CD4-positive, CD25-positive, alpha-beta regulatory T cell (primary cell): Measurements from ENCODE around the gene MKNK1. TPM values are rescaled to one million over a fixed set of nuclear protein-coding genes. Genes with fewer than 3 reads are reported as not detected.

Experiments
- ATAC-seq, 2 donors: fragments of 150-1000 bp; cut with Tn5 transposase; one replicate each; pipeline ENCODE4 v1.10.0; 2021; ENCODE audit warnings: low read depth in 2 of 2, moderate number of reproducible peaks in 2 of 2, moderate library complexity in 1 of 2
- DNase-seq, 3 donors: peaks; one replicate each; pipeline versions ENCODE4 v3.0.0 to v3.0.0-alpha.2; 2012 to 2022; ENCODE audit warnings: mixed read lengths in 1 of 3
- H3K27ac ChIP-seq: one replicate; pipeline ENCODE4 v1.7.0; 2013; ENCODE audit warnings: mild to moderate bottlenecking, low read length; ENCODE audit not compliant: insufficient read depth, poor library complexity, severe bottlenecking
- H3K27me3 ChIP-seq: one replicate; pipeline ENCODE4 v1.7.0; 2013; ENCODE audit warnings: low read length; ENCODE audit not compliant: control insufficient read depth, insufficient read depth
- H3K36me3 ChIP-seq: one replicate; pipeline ENCODE4 v1.7.0; 2013; ENCODE audit warnings: mild to moderate bottlenecking, low read length, moderate library complexity; ENCODE audit not compliant: control insufficient read depth, insufficient read depth
- H3K4me1 ChIP-seq: 2 replicates; pipeline ENCODE4 v1.7.0; 2013; ENCODE audit warnings: mild to moderate bottlenecking, low read length; ENCODE audit not compliant: insufficient read depth, control insufficient read depth, poor library complexity, severe bottlenecking
- H3K4me3 ChIP-seq: one replicate; pipeline ENCODE4 v1.7.0; 2013; ENCODE audit warnings: low read depth, mild to moderate bottlenecking, low read length, moderate library complexity
- H3K9me3 ChIP-seq, 2 experiments: 1 replicate in 1 of 2; 2 replicates in 1 of 2; pipeline ENCODE4 v1.7.0; 2013; ENCODE audit warnings: low read length in 2 of 2, mild to moderate bottlenecking in 1 of 2, moderate library complexity in 1 of 2; ENCODE audit not compliant: control insufficient read depth in 2 of 2
- H3K27ac Mint-ChIP-seq, 3 donors: one replicate each; pipeline ENCODE4 v1.8.0; 2020 to 2022; ENCODE audit warnings: mild to moderate bottlenecking in 3 of 3, mixed read lengths in 3 of 3, moderate library complexity in 2 of 3
- H3K27me3 Mint-ChIP-seq: one replicate; pipeline ENCODE4 v1.8.0; 2022; ENCODE audit warnings: mild to moderate bottlenecking, mixed read lengths
- H3K36me3 Mint-ChIP-seq: one replicate; pipeline ENCODE4 v1.8.0; 2020; ENCODE audit warnings: mixed read lengths
- H3K4me1 Mint-ChIP-seq, 4 donors: one replicate each; pipeline ENCODE4 v1.8.0; 2020 to 2022; ENCODE audit warnings: mixed read lengths in 4 of 4, mild to moderate bottlenecking in 1 of 4
- H3K4me3 Mint-ChIP-seq, 4 donors: one replicate each; pipeline ENCODE4 v1.8.0; 2020 to 2022; ENCODE audit warnings: mild to moderate bottlenecking in 4 of 4, mixed read lengths in 4 of 4, moderate library complexity in 3 of 4
- H3K9me3 Mint-ChIP-seq, 7 donors: one replicate each; pipeline ENCODE4 v1.8.0; 2020 to 2022; ENCODE audit warnings: mixed read lengths in 7 of 7, mild to moderate bottlenecking in 3 of 7, moderate library complexity in 2 of 7
- polyA plus RNA-seq, 4 donors: library from polyadenylated mRNA; unstranded; fragments of 300-500 nt; fragmentation: Illumina TruSeq; gene quantifications; one replicate each; pipeline ENCODE4 v1.2.3, GENCODE V29; 2021
- total RNA-seq: library from RNA; stranded (reverse); gene quantifications from one replicate; pipeline ENCODE4 v1.2.3, GENCODE V29; 2022

The MKNK1 gene
- total and polyA plus RNA-seq, 5 donors from 2014 or later = 15.8 to 45.0 (median 16.8) TPM

DNA sequence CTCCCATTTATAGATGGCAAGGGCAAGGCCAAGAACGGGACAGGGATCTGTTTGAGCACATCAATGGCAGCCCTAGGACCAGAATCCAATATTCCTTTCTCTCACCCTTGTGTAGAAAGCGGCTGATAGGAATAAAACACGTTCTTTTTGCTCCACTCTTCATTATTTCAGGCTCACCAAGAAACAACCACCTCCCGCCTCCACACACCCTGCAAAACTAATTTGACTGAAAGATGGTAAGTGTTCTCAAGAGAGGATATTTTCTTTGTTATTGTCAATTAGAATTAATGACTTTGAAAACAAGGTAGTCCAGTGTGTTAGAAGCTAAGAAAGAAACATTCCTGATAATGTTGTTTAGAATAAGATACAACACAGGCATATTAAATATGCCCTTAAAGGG is 40.7 kb downstream of the MKNK1 start:
- no peak overlapping the region for H3K27ac ChIP-seq
- H3K27me3 ChIP-seq = no peaks in the 10 kb centered on the region
- no peak overlapping the region for H3K4me3 Mint-ChIP-seq
- peaks cover 49% of the 10 kb centered on the region for H3K36me3 ChIP-seq
- no peak for ATAC-seq
- H3K36me3 Mint-ChIP-seq = peaks cover 45% of the 10 kb centered on the region
- H3K4me1 ChIP-seq = no peaks in the 10 kb centered on the region
- H3K4me1 Mint-ChIP-seq = no peaks in the 10 kb centered on the region
- H3K9me3 Mint-ChIP-seq = no peaks in the 10 kb centered on the region
- no peaks in the 10 kb centered on the region for H3K27me3 Mint-ChIP-seq
- no peak for DNase-seq
- no peaks in the 10 kb centered on the region for H3K9me3 ChIP-seq
- H3K4me3 ChIP-seq = no peak overlapping the region
- H3K27ac Mint-ChIP-seq = no peak overlapping the region

DNA sequence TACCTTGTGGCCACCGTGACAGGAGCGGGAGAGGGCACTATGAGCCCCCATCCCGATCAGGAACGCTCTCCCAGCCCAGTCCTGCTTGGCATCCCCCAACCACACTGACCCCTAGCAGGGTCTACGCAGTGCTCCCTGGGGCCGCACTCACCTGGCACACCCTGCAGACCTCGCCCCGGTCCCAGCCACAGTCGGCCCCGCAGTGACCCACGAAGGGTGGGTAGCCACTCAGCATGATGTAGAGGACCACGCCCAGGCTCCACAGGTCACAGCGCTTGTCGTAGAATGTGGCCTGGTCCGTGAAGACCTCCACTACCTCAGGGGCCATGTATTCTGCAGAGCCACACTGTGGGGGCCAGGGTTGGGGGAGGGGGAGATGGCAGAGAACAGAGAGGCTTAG is 41.6 kb downstream of the MKNK1 start:
- Histone ChIP-seq H3K9me3 (no peaks in the 10 kb centered on the region), H3K4me3 (no peak overlapping the region), H3K4me1 (no peaks in the 10 kb centered on the region), H3K27me3 (no peaks in the 10 kb centered on the region), H3K36me3 (peaks cover 47% of the 10 kb centered on the region), H3K27ac (no peak overlapping the region)
- no peak for ATAC-seq
- H3K27me3 Mint-ChIP-seq = no peaks in the 10 kb centered on the region
- H3K27ac Mint-ChIP-seq = no peak overlapping the region
- H3K4me3 Mint-ChIP-seq = no peak overlapping the region
- DNase-seq = no peak
- no peaks in the 10 kb centered on the region for H3K4me1 Mint-ChIP-seq
- peaks cover 41% of the 10 kb centered on the region for H3K36me3 Mint-ChIP-seq
- H3K9me3 Mint-ChIP-seq = no peaks in the 10 kb centered on the region

DNA sequence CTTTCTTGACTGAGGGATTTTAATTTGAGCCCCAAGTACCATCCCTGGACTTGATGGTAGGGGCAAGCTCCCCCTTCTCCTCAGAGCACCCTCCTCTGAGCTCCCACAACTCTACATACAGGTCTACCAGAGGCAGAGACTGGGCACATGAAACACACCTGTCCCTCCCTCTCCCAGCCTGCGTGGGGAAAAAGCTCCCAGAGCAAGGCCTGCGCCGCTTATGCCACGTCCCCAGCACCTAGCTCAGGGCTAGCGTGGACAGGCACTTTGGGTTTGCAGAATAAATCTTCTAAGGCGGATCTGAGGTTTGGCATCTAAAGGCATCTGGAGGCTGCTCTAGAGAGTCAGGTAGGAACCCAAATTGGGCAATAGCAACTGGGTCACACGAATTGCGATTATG is 45.1 kb downstream of the MKNK1 start:
- no peak overlapping the region for H3K27ac Mint-ChIP-seq
- H3K4me3 Mint-ChIP-seq = no peak overlapping the region
- H3K4me1 ChIP-seq = no peaks in the 10 kb centered on the region
- no peaks in the 10 kb centered on the region for H3K9me3 Mint-ChIP-seq
- H3K4me1 Mint-ChIP-seq = no peaks in the 10 kb centered on the region
- ATAC-seq (no peak), DNase-seq (no peak)
- peaks cover 27% of the 10 kb centered on the region for H3K36me3 ChIP-seq
- no peak overlapping the region for H3K4me3 ChIP-seq
- no peaks in the 10 kb centered on the region for H3K9me3 ChIP-seq
- H3K36me3 Mint-ChIP-seq = peaks cover 23% of the 10 kb centered on the region
- H3K27me3 ChIP-seq = no peaks in the 10 kb centered on the region
- no peaks in the 10 kb centered on the region for H3K27me3 Mint-ChIP-seq
- no peak overlapping the region for H3K27ac ChIP-seq

DNA sequence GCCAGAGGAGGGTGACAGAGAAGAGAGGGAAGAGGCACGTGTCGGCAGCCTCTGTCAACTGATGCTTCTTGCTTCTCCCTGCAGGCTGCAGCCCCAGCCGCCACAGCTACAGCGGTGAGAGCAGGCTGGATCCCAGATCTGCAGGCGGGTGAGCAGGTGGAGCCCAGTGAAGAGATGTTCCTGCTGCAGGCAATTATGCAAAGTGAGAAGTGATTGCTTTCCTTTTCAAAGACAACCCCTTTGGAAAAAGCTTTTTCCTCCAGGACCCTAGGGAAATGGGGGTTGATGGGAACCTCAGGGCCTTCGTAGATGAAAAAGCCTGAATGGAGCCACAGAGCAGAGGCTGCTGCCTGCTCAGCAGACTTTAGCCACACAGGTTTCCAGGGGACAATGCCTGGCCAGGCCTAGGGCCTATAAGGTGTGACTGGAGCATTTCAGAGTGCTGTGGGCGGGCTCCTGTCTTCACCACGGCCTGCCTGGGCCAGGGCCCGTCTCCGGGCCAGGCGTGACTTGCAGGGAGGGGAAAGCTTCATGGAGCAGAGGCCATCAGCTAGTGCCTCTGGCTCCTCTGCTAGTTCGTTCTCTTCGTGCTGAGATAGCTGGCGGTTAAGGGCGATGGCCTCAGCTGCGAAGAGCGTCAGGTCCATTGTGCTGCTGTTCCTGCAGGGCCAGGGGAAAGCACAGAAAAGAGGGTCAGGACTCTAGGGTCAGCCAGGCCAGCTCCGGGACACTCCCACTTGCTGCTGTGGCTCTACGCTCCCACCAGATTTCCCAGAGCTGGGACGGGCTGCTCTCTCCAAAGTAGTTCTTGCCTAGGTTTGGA is 45.7 kb downstream of the MKNK1 start:
- no peaks in the 10 kb centered on the region for H3K27me3 ChIP-seq
- no peaks in the 10 kb centered on the region for H3K9me3 ChIP-seq
- no peak overlapping the region for H3K4me3 Mint-ChIP-seq
- ATAC-seq (no peak), DNase-seq (no peak)
- H3K27ac Mint-ChIP-seq = peak overlapping the region in 1 of 3 donors; percentile 28
- H3K4me1 ChIP-seq = no peaks in the 10 kb centered on the region
- no peaks in the 10 kb centered on the region for H3K9me3 Mint-ChIP-seq
- H3K27ac ChIP-seq = no peak overlapping the region
- H3K36me3 ChIP-seq = peaks cover 27% of the 10 kb centered on the region
- H3K4me1 Mint-ChIP-seq = no peaks in the 10 kb centered on the region
- no peak overlapping the region for H3K4me3 ChIP-seq
- no peaks in the 10 kb centered on the region for H3K27me3 Mint-ChIP-seq
- peaks cover 20% of the 10 kb centered on the region for H3K36me3 Mint-ChIP-seq

DNA sequence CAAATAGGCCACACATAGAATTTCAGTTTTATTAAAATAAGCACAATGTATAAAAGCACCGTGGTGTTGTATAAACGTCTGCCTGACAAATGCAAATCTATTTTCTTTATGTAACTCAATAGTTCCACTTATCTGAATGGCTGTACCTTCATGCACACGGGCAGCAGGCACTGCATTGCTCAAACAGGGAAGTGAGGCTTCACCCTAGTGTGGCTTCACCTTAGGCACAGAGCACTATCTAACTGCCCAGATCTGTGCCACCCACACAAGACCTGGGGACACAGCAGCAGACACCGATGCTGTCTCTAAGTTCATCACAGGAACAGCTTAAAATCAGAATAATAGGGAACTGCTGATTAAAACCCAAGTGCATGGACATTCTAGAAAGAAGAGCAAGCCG is 46.7 kb downstream of the MKNK1 start:
- Histone ChIP-seq H3K4me3 (no peak overlapping the region), H3K4me1 (no peaks in the 10 kb centered on the region), H3K9me3 (no peaks in the 10 kb centered on the region), H3K27me3 (no peaks in the 10 kb centered on the region), H3K36me3 (peaks cover 22% of the 10 kb centered on the region), H3K27ac (no peak overlapping the region)
- H3K4me1 Mint-ChIP-seq = no peaks in the 10 kb centered on the region
- no peaks in the 10 kb centered on the region for H3K9me3 Mint-ChIP-seq
- DNase-seq (no peak), ATAC-seq (no peak)
- no peak overlapping the region for H3K4me3 Mint-ChIP-seq
- H3K36me3 Mint-ChIP-seq = peaks cover 11% of the 10 kb centered on the region
- H3K27ac Mint-ChIP-seq = peak overlapping the region in 1 of 3 donors; percentile 28
- H3K27me3 Mint-ChIP-seq = no peaks in the 10 kb centered on the region

DNA sequence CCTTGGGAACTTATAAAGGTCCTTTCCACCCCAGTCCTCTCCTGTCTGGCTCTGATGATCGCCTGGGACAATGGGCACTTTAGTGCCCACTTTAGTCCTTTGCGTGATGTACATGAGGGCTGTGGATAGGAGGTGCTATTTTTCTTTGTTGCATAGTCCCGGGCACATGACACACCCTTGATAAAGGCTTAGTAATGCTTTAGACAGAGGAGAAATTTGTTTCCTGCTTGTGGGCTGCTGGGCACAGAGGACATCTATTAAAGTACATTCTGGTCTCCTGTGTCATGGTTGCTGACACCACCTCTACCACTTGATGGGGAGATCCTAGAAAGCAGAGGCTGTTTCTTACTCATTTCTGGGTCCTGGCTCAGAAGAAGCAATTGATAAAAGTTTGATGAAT is 47.2 kb downstream of the MKNK1 start:
- peak overlapping the region in 1 of 3 donors; percentile 28 for H3K27ac Mint-ChIP-seq
- DNase-seq (no peak), ATAC-seq (no peak)
- H3K27me3 ChIP-seq = no peaks in the 10 kb centered on the region
- H3K4me1 Mint-ChIP-seq = no peaks in the 10 kb centered on the region
- H3K27ac ChIP-seq = no peak overlapping the region
- H3K4me3 ChIP-seq = no peak overlapping the region
- peaks cover 8% of the 10 kb centered on the region for H3K36me3 Mint-ChIP-seq
- peaks cover 22% of the 10 kb centered on the region for H3K36me3 ChIP-seq
- no peak overlapping the region for H3K4me3 Mint-ChIP-seq
- H3K9me3 ChIP-seq = no peaks in the 10 kb centered on the region
- no peaks in the 10 kb centered on the region for H3K27me3 Mint-ChIP-seq
- H3K4me1 ChIP-seq = no peaks in the 10 kb centered on the region
- H3K9me3 Mint-ChIP-seq = no peaks in the 10 kb centered on the region

DNA sequence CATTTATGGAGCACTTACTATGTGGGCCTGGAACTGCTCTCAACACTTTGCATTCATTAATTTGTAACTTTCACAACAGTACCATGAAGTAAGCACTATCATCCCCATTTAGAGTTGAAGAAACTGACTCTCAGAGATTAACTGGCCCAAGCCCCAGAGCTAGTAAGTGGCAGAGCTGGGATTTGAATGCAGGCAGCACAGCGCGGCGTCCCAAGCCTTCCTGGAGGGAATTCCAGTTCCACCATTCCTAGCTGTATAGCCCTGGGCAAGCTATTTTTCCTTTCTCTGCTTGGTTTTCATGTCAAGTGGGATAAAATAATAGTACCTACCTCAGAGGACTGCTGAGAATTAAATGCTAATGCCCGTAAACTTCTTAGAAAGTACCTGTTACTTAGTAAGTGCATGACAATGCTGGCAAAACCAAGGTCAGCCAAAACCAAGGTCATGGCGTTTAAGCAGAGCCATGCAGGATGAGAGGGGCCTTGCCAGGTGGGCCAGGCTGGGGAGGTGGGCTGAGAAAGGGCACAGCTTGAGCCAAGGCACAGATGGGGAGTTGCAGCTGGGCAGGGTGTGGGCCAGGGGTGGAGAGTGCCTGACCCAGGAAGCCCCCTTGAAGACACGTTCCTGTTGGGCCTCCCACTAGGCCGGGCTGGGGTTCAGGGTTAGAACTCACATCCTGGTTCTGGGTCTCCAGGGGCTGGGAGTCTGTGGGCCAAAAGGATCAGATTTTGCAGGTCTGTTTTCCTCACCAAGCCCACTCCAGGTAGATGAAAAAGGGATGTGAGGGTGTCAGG is 48.0 kb downstream of the MKNK1 start:
- Mint-ChIP-seq H3K36me3 (peaks cover 4% of the 10 kb centered on the region), H3K4me3 (no peak overlapping the region), H3K9me3 (no peaks in the 10 kb centered on the region), H3K27me3 (no peaks in the 10 kb centered on the region), H3K27ac (peak overlapping the region in 1 of 3 donors; percentile 42), H3K4me1 (no peaks in the 10 kb centered on the region)
- no peak for DNase-seq
- H3K27ac ChIP-seq = no peak overlapping the region
- H3K36me3 ChIP-seq = peaks cover 14% of the 10 kb centered on the region
- H3K4me3 ChIP-seq = no peak overlapping the region
- H3K27me3 ChIP-seq = no peaks in the 10 kb centered on the region
- H3K9me3 ChIP-seq = no peaks in the 10 kb centered on the region
- no peak for ATAC-seq
- no peaks in the 10 kb centered on the region for H3K4me1 ChIP-seq
